Eye (tissue), 1 donor: ENCODE data around the gene CAMTA1.
A peak's percentile ranks its signal among the peaks of the same experiment; 100 is the strongest.
"Not testable (repeated sequence)": the region's sequence is repeated elsewhere in the genome, so short reads cannot be mapped to it uniquely, and the experiment has no call there.

ENCODE experiments used
- DNase-seq: peaks from one replicate; pipeline ENCODE4 v3.0.0-alpha.2; 2015

The CAMTA1 gene

DNA sequence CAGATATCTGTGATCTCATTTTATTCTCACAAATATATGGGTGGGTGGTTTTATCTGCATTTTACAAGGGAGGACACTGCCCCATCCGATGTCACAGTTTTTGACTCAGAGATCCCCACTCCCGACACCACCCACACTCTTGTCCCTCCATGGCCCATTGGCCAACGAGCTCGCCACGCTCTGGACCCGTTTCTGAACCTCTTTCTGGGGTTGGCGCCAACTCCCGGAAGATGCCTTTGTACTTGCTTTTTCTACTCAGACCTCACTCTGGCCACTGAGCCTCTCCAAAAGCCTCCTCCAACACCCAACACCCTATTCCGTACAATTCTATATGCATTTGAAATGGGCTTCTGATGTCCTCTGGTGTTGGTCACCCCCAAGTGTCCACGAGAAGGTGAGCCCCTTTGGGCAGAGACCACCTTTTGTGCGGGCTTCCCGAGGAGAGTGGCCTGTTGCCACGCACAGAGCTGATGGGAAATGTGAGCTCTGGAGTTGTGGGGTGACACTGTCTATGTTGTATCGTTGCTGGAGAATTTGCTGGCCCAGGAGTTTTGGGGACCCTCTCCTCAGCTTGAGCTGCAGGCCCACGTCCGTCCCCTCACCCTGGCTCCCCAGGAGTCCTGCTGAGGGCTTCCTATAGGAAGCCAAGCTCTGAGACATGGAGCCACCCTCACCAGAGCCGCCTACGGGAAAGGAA is 618.9 kb downstream of the CAMTA1 start:
- DNase-seq: no peak

DNA sequence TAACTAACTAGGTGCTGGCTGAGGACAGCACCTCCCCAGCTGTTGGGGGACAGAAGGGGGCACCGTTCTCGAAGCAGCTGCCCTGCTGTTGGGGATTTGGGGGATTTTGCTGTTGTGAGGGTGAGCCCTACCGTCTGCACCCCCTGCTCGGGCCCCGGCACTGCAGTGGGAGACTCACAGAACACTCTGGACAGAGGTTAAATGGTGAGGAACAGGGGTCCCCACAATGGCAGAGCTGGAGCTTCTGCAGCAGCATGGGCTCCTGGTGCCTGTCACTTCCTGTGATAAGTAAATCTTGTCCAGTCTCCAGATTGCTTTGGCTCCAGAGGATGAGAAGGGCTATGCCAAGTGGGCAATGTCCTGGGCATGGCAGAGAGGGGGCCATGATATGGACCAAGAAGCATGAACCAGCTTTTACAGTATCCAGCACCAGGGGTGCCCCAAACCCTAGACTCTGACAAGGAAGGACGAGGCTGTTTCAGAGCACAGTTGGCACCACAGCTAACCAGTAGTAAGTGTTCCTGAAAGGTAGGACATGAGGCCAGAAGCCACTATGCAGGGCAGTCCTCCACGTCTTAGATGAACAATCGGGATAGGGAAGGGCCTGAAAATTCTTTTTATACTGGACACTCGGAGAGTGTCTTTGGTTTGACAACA is 620.7 kb downstream of the CAMTA1 start:
- no peak for DNase-seq

DNA sequence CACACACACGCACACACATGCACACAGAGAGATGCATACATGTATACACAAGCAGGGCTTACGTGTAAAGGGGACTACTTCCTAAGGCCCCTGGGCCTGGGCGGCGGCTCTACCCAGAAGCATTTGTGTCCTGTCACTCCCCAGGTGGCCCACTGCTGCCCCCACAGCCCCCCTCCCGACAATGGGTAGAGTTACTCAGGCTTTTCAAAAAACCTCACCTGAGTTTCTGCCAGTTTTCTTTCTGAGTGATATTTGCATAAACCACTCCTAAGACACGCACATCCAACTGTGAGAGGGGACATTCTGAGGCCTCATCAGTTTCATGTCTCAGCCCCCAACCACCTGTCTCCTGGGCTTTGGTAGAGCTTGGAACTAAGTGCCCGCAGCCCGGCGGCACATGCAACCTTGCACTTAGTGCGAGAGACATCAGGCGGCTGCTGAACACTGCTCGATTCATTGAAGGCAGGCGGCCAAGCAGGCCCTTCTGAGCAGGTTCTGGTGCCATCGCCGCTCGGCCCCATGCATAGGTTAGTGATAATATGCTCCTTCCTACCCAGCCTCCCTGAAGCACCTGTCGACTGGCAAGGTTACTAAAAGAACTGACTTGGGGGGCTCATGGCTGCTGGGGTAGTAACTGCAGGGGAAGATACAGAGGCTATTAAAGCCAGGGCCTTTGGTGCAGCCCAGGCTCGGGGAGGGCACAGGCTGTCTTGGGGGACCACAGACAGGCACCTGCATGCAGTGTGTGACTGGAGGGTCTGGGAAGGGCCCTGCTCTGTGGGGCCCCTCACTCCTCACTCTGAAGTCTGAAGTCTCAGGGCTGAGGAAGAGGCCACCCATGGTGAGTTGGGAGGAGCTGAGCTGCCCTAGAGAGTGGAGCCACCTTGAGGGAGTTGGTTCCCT is 621.6 kb downstream of the CAMTA1 start:
- no peak for DNase-seq

DNA sequence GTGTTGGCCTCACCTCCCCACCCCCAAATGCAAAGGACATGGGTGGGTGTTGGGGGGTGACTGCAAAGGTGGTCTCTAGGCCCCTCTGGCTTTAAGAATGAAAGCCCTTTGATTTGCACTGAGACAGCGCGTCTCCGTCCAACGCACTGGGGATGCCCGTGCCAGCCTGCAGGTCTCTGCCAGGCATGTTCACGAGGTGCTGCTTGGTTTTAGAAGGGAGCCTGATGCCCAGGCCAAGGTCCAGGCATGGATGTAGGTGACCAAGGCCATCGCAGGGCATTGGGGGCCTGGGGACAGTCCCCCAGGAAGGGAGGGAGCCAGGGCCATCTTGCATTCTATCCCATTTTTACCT is 622.3 kb downstream of the CAMTA1 start:
- no peak for DNase-seq

DNA sequence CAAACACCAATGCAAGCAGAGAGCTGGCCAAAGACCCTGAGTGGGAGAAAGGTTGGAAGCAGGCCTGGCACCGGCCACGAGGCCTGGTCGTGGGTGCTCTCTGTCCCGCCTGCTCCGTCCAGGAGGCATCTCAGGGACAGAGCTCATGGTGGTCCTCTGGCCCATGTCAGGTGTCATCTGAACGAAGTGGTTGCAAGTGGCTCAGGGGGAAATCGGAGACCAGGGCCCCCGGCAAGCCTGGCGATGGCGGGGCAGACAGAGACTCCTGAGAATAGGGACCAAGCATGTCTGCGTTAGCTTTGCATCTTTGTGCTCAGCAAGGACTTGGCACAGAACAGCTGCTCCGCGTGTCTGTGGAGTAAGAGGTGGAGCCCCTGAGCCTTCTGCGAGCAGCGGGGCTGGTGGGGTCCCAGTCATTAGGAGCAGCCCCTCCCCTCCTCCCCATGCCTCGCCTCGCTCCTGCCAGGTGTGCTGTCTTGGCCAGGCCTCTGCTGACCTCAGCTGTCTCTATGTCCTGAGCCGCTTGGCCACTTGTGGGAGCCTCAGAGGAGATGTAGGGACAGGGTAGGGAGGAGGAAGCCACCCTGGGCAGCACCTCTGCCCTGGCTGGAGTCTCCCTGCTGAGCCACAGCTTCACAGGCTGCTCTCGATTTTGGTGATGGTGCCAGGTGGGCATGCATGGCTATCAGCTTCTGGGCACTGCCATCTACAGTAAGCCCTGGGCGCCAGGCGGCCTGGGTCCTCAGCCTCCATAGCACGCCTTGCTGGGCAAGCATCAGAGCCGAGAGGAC is 622.9 kb downstream of the CAMTA1 start:
- DNase-seq: no peak

DNA sequence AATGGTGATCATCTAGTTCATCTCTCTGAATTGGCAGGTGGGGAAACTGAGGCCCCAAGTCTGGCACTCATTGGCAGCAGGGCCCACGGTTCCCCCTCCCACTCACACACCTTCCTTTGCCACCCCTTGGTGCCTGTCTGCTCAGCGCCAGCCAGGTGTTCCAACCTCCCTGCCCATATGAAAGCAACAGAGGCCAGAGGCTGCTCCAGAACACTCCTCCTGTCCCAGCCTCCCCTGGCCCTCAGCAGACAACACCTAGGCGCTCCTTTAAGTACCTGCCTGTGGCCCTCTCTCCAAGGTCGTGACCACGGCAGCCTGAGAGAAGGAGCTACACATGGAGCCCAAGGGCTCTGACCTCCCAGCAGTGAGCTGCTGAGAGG is 623.5 kb downstream of the CAMTA1 start:
- no peak for DNase-seq

DNA sequence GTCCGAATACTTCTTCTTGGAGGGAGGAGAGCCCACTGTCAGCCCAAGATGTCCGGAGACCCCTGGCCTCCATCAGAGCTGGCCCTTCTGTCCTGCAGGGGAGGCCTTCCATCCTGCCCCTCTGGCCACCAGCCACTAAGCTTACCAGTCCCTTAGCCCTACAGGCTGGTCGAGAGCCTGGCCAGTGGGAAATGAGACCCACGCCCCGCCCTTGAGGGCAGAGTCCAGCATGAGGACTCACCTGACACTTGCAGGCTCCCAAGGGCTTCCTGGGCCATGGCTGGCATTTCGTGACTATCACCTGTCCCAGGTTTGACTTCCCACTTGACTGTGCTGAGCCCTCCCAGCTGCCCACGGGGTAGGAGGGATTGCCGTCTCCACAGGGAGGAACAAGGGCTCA is 624.0 kb downstream of the CAMTA1 start:
- DNase-seq: no peak

DNA sequence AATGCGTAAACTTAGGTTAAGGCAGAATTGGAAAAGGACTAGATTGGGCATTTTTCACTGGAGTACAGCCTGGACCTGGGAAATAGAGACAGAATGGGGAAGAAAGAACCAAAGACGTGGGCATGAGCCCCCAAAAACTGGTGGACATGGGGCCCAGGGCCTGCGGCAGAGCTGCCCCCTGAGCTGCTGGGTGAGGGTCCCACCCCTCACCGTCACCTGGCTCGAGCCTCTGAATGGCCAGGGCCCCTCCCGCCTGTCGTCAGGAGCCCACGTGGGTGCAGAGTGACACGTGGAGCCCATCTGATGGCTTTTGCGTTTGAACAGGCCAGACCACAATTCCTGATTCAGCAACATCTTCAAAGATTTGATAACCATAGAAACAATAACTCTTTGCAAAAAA is 624.9 kb downstream of the CAMTA1 start:
- DNase-seq: no peak

DNA sequence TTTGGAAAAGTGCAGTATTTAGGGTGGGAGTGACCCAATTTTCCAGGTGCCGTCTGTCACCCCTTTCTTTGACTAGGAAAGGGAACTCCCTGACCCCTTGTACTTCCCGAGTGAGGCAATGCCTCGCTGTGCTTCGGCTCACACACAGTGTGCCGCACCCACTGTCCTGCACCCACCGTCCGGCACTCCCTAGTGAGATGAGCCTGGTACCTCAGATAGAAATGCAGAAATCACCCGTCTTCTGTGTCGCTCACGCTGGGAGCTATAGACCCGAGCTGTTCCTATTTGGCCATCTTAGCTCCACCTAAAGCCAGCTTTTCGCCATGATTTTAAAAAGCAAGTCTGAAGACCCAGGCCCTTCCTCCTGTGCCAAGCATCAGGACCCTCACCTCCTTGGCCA is 632.4 kb downstream of the CAMTA1 start:
- DNase-seq: not testable (repeated sequence)

DNA sequence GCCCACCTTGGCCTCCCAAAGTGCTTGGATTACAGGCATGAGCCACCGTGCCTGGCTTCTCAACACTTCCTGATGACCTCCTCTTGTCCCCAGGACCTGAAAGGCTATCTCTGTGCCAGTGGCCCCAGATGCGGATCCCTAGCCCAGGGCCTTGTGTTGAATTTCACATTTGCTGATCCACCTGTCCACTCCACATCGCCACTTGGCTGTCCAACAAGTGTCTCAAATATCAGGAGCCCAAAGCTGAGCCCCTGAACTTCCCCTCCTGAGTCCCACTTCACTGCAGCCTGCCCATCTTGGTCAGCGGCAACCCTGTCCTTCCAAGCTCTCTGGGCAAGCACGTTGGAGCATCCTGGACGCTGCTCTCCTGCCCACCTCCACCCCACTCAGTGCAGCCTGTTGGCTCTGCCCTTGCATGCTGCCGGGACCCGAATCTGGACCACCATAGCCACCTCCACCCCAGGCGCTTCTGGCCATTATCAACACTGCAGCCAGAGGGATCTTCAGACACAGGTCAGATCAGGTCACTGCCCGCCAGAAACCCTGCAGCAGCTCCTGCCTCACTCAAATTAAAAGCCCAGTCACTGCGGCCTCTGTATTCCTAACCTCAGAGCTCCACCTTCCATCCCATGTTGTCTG is 633.3 kb downstream of the CAMTA1 start:
- no peak for DNase-seq

DNA sequence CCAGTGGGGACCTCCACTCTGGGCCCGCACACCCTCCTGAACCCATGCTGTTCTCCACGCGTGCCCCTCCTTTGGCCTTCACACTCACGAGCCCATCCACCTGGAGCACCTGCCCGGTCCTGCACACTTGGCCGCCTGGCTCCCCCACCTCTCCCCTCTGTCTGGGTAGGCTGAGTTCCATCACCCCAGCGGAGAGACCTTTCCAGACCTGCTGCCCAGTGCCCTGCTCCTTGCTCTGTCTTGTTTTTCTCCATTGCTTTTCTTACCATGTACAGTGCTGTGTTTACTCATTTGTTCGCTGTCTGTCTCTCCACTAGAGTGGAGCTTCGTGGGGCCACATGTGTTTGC is 634.8 kb downstream of the CAMTA1 start:
- DNase-seq: no peak

DNA sequence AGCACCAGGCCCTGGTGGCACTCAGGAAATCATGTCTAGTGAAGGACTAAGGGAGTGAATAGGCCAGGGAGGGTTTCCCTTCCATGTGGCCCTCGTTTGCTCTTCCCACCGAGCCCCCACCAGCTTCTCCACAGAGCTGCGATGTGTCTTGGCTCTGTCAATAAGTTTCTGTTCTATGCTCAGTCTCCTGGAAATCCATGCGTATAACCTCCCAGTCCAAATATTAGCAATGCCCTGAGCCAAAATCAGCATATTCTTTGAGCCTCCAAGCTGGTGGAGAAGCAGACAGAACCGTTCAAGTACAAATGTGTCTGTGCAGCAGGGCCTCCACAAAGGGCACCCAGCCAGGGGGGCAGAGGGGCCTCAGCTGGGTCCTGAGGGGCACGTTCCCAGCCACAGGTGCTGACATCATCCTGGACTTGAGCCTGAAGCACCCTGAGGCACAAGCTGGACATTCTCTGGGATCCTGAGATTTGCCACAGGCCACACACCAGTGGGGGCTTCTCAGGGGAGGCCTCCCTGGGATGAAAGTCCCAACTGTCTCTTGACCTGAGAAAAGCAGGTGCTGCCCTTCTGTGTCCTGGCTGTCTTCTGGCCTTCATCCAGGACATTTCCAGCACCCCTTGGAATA is 635.3 kb downstream of the CAMTA1 start:
- DNase-seq: peak; percentile 24

DNA sequence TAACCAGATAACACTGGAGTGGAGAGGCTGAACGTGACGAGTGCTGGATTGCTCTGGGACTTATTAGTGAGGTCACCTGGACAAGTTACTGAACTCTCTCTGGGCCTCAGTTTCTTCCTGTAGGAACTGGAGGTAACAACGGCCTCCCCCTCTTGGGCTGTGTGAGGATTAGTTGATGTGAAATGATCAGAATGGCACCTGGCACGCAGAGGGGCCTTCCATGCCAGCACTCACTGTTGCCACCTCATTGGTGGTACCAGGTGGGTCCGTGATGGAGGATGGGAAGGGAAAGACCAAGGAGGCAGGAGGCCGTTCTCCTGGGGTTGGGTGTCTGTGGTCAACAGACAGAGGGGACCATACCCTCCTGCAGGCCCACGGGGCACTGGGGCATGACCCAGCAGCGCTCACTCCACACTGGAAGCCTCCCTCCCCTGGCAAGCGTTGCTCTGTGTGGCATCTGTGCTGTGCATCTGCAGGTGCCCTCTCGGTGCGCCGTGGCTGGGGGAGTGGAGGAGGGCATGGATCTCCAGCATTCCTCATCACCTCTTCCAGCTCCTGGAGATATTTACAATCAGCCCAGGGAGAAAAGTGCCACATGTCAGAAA is 636.3 kb downstream of the CAMTA1 start:
- DNase-seq: no peak

DNA sequence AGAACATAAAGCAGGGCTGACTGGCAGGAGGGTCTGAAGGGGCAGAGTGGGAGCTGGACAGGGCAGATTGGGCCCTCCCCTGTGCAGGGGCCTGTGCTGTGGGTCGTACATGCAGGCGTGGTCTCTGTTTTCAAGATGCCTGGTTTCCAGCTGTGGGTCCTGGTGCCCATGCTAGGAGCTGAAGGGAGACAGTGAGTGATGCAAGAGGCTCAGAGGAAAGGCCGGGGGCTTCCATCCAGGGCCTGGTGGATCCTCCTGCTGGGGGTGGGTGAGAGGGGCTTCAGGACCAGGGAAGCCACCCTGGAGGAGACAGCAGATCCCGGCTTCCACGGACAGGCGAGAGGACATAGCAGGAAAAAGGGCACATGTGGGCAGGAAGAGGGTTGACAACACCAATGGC is 636.8 kb downstream of the CAMTA1 start:
- DNase-seq: no peak

DNA sequence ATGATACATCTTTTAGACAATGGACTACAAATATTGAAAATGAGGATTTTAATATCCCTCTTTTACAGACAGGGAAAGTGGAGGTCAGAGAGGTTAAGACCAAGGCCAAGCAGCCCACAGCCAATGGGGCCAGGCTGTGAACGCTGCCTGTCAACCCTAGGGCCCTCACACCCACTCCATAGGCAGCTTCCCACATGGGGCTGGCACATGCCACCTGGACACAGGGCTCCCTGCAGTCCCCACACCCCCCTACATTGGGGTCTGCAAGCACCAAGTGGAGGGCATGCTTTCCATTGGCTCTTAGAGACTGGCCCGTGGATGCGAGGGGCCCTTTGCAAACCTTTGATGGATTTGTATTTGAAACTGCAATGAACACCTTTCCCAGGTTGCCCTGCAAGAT is 637.3 kb downstream of the CAMTA1 start:
- no peak for DNase-seq

DNA sequence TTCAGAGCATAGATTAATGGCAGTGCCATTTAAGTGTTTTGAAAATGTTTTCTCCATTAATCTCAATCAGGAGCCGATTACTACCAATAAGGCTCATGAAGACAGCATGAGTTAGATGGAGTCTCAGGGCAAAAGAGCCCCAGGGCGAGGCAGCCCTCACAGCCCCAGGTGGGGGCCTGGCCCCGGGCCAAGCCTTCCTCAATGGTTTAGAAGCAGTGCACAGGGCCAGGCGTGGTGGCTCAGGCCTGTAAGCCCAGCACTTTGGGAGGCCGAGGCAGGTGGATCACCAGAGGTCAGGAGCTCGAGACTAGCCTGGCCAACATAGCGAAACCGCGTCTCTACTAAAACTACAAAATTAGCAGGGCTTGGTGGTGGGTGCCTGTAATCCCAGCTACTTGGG is 637.7 kb downstream of the CAMTA1 start:
- no peak for DNase-seq

DNA sequence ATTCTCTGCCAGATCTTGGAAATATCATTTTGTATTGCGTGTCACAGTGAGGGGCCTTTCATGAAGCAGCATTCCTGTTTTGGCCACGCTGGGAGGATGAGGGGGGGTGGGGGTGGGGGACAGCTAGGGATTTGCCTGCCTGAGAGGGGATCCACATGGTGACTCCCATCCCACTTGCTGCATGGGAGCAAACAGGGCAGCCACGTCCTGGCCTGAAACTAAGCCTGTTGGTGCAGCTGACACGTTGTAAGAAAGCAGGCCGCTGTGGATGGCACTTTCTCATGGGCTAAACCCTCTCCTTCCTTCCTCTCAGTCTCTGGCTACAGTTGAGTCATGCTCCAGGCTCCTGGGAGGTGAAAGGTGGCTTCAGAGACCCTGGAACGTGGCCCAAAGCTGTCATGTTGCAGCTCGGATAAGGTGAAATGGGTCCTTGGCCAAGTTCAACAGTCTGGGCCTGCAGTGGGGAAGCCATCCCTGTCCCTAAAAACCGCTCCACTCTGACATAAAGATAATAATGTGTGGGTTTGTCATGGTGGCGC is 639.2 kb downstream of the CAMTA1 start:
- DNase-seq: no peak

DNA sequence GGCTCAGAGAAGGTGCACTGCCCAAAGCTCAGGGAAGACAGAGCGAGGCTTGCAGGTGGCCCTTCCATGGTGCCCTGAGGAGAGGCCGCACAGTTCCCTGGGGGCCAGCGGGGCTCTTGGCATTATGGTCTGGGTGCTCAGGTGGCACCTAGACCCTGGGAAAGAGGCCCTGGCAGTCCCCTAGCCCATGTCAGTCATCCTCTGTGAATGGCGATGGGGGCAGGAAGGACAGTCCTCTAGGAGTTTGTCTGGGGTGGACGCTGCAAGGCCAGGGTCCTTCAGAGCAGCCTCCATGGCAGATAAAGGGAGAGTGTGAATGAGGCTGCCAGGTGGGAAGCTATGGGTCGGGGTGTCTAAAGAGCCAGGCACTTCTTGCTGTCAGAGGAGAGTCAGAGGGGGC is 640.0 kb downstream of the CAMTA1 start:
- DNase-seq: no peak

DNA sequence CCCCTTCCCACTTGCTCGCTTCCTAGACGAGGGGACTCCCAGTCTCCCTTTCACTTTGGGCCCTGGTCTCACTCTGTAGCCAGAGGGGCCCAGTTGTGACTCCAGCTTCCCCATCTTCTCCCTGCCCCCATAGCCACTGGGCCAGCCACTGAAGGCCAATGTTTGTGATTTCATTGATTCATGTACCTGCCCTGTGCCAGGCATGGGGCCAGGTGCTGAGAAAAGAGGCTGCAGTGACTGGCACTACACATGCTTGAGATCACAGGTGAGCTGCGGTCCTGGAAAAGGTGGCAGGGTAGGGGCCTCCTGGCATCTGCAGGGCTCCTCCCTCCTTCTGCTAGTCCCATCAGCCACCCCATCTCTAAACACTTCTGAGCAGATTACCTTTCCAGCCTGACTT is 640.5 kb downstream of the CAMTA1 start:
- DNase-seq: no peak

DNA sequence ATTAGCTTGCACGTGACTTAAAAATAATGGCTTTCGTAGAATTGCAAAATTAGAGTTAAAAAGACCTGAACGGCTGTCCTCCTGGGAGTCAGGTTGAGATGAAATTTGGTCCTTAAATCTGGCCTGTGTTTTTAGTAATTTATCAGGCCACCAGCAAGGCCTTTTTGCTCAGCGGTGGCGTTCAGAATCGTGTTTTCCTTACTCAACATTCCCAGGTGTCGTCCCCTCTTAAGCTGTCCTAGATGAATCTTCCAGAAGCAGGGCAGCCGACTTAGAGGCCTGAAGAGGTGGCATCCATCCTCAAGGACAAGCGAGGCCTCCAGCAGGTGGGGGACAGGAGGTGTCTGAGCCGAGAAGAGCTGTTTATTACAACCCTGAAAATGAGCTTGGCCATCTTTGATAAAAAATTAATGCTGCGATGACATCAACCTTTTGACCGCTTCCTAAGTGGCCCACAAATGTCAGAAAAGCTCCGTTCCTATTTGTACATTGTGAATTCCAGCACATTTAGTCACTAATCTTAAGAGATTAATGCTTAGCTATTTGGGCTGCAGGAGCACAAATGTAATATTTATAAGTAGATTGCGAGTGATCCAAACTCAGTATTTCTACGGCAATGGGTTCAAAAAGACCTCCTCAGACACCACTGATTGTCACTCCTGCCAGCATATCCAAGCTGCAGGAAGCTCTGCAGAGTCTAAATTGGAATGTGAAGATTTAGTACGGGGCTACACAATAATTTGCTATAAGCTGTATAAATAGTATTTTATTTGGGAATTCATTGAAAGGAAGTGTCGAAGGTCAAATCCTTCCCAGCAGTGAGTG is 641.7 kb downstream of the CAMTA1 start:
- DNase-seq: no peak
